Suprapubic skin (tissue), 3 donors: ENCODE results near the gene SMDT1.

Experiments used
- POLR2AphosphoS5 ChIP-seq, 3 donors: sonication (generic); formaldehyde crosslinking; IDR thresholded peaks; one replicate each; pipeline ENCODE4 v1.6.1; 2017; ENCODE audit warnings: antibody characterized with exemption in 3 of 3
- TF ChIP-seq, protein P1 (sequence below), 2 donors: fragments of 200-600 bp in 1 of 2; fragments of 450-650 bp in 1 of 2; sonication (generic) in 1 of 2; IDR thresholded peaks; one replicate each; pipeline ENCODE4 v1.5.1; 2016 to 2019; ENCODE audit warnings: antibody characterized with exemption in 2 of 2, mild to moderate bottlenecking in 1 of 2, moderate library complexity in 1 of 2

DNA sequence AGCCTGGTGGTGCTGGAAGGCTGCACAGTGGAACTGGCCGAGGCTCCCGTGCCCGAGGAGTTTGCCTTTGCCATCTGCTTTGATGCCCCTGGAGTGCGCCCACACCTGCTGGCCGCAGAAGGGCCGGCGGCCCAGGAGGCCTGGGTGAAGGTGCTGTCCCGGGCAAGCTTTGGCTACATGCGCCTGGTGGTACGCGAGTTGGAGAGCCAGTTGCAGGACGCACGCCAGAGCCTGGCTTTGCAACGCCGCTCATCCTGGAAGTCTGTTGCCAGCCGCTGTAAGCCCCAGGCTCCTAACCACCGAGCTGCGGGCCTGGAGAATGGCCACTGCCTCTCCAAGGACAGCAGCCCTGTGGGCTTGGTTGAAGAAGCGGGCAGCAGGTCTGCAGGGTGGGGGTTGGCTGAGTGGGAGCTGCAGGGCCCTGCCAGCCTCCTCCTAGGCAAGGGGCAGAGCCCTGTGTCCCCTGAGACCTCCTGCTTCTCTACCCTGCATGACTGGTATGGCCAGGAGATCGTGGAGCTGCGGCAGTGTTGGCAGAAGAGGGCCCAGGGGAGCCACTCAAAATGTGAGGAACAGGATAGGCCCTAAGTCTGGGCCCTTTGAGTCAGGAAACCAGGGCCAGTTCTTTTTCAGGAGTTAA, 1.9 kb upstream of the SMDT1 start:
- TF ChIP-seq, protein P1, sequence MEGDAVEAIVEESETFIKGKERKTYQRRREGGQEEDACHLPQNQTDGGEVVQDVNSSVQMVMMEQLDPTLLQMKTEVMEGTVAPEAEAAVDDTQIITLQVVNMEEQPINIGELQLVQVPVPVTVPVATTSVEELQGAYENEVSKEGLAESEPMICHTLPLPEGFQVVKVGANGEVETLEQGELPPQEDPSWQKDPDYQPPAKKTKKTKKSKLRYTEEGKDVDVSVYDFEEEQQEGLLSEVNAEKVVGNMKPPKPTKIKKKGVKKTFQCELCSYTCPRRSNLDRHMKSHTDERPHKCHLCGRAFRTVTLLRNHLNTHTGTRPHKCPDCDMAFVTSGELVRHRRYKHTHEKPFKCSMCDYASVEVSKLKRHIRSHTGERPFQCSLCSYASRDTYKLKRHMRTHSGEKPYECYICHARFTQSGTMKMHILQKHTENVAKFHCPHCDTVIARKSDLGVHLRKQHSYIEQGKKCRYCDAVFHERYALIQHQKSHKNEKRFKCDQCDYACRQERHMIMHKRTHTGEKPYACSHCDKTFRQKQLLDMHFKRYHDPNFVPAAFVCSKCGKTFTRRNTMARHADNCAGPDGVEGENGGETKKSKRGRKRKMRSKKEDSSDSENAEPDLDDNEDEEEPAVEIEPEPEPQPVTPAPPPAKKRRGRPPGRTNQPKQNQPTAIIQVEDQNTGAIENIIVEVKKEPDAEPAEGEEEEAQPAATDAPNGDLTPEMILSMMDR (IDR thresholded peaks at IDR 0.05), result no peak
- TF ChIP-seq POLR2AphosphoS5 (IDR thresholded peaks at IDR 0.05), result no peak
